CD4-positive, alpha-beta T cell treated with Interleukin-2 at 100 ng/mL for 4 hours (primary cell): ENCODE measurements around the gene MAK.

Experiments used
- DNase-seq: peaks from one replicate; pipeline ENCODE4 v3.0.0-alpha.2; 2020; ENCODE audit warnings: low spot score

MAK gene

DNA sequence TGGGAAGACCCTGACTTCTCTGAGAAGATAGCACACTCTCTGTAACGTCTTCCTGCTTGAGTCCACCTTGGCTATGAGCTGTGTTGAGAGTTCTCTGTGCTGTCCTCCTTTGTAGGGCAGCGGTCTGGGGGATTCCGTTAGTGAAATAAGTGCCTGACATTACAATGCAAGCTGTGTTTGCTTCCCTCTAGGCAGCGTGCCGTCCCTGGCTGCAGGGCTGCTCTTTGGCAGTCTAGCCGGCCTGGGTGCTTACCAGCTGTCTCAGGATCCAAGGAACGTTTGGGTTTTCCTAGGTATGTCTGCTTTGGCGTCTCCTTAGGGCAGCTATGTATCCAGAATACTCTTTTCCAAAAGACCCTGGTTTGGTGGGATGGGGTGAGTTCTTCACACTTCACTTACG lies 112.6 kb downstream of the MAK start:
- DNase-seq = no peak

DNA sequence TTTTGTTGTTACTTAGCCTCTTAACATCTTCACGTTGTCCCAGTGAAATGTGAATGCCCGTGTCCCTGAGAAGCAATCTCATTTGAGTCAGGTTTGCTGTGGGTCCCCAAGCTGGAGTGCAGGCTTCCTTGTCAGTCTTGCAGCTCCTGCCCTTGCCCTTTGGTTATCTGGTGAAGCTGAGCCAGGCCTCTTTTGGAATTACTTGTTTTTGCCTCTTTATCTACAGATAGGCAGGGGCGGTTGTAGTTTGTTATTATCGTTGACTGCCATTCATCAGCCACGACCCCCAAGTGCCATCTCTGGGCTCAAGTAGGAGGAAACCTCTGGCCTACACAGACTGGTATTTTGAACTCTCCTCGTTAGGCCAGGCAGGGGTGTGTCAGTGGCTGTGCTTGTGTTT lies 113.3 kb downstream of the MAK start:
- DNase-seq = no peak

DNA sequence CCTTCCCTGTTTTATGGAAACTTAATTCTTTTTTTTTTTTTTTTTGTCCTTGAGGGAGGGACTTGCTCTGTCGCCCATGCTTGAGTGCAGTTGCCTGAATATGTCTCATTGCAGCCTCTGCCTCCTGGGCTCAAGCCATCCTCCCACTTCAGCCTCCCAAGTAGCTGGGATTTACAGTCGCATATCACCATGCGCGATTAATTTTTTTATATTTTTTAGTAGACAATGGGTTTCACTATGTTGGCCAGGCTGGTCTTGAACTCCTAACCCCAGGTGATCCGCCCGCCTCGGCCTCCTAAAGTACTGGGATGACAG lies 114.8 kb downstream of the MAK start:
- no peak for DNase-seq

GRCh38 chr6:10722820-10723566 lies 115.3 kb downstream of the MAK start, which contains the start of gene TMEM14C:
TSS of gene TMEM14C (plus strand) at chr6:10723070. CDS start at chr6:10724614, 1,544 bp downstream.
- peak; percentile 79 for DNase-seq

DNA sequence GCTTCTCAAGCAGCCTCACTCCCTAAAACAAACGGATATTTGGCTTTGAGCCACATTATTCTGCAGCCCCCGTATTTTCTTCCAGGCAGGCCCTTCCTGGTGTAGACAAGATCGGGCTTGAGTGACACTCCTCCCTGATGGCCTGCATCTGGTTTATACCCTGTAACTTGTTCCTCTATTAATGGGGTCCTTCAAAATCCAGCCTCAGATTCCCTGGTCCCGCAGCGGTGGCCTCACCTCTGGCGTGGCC lies 115.8 kb downstream of the MAK start:
- no peak for DNase-seq

GRCh38 chr6:10721850-10722569 lies 116.3 kb downstream of the MAK start:
- no peak for DNase-seq

- DNase-seq = peak; percentile 24
Observed at GRCh38 chr6:10720960-10721849, 117.1 kb downstream of the MAK start.

- peak; percentile 62 for DNase-seq
Observed at GRCh38 chr6:10720265-10720959, 117.9 kb downstream of the MAK start.

- DNase-seq = no peak
Observed at GRCh38 chr6:10719964-10720264, 118.4 kb downstream of the MAK start.

DNA sequence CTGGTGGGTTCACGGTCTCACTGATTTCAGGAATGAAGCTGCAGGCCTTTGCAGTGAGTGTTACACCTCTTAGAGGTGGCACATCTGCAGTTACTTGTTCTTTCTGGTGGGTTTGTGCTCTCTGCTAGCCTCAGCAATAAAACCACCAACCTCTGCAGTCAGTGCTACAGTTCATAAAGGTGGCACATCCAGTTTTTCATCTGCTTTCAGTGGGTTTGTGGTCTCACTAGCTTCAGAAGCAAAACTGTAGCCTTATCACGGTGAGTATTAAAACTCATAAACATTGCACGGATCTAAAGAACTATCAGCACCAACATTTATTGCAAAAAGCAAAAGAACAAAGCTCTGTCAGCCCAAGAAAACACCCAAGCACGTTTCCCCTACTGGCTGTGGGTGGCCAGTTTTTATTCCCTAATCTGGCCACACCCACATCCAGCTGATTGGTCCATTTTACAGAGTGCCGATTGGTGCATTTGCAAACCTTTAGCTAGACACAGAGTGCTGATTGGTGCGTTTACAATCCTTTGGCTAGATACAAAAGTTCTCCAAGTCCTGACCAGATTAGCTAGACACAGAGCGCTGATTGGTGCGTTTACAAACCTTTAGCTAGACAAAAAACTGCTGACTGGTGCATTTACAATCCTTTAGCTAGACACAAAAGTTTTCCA lies 118.9 kb downstream of the MAK start:
- peak; percentile 48 for DNase-seq

- DNase-seq = no peak
Observed at GRCh38 chr6:10713962-10714361, 124.4 kb downstream of the MAK start.
